KOPT-K1 (cell line): ENCODE results near the gene KIAA1614.
A peak's percentile ranks its signal among the peaks of the same experiment; 100 is the strongest.
"Not testable (repeated sequence)": the region's sequence is repeated elsewhere in the genome, so short reads cannot be mapped to it uniquely, and the experiment has no call there.

Source experiments
- H3K27ac ChIP-seq: fragments of 200-600 bp; sonication (generic); 2 replicates; pipeline ENCODE4 v1.5.1; 2016; ENCODE audit warnings: antibody characterized with exemption, mild to moderate bottlenecking, low read depth, low read length; ENCODE audit not compliant: poor library complexity, severe bottlenecking
- H3K36me3 ChIP-seq: fragments of 200-600 bp; sonication (generic); 2 replicates; pipeline ENCODE4 v1.5.1; 2017; ENCODE audit warnings: antibody characterized with exemption, mild to moderate bottlenecking, low read length, moderate library complexity; ENCODE audit not compliant: insufficient read depth
- H3K9me3 ChIP-seq: fragments of 200-600 bp; sonication (generic); 2 replicates; pipeline ENCODE4 v1.5.1; 2017; ENCODE audit warnings: antibody characterized with exemption, low read length, mild to moderate bottlenecking; ENCODE audit not compliant: insufficient read depth, poor library complexity, severe bottlenecking

The KIAA1614 gene

DNA sequence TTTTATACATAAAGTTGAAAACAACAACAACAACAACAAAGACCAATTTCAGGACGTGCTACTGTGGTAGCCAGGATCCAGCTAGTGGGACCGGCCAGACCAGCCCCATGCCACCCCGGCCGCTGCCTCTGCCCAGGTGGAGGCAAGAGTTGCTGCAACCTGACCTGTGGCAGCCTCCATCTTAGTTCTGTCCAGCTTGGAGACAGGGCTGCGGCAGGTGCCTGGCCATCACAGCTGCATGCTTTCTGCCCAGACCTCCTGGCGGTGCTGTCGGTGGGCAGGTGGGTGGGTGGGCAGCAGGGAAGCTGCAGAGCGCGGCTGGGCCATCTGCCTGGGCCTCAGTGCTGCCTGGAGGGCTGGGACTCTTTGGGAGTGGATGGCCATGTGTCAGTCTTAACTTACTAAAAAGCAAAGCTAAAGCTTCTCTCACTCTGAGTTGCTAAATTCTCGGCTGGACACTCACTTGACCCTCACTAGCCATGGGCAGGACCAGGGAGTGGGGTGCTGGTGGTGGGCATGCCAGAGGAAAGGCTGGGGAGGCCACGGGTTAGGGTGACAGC is 38.6 kb downstream of the KIAA1614 start:
- H3K9me3 ChIP-seq, result no peaks in the 10 kb centered on the region
- peak overlapping the region; percentile 99 for H3K27ac ChIP-seq
- H3K36me3 ChIP-seq, result peaks cover 32% of the 10 kb centered on the region

DNA sequence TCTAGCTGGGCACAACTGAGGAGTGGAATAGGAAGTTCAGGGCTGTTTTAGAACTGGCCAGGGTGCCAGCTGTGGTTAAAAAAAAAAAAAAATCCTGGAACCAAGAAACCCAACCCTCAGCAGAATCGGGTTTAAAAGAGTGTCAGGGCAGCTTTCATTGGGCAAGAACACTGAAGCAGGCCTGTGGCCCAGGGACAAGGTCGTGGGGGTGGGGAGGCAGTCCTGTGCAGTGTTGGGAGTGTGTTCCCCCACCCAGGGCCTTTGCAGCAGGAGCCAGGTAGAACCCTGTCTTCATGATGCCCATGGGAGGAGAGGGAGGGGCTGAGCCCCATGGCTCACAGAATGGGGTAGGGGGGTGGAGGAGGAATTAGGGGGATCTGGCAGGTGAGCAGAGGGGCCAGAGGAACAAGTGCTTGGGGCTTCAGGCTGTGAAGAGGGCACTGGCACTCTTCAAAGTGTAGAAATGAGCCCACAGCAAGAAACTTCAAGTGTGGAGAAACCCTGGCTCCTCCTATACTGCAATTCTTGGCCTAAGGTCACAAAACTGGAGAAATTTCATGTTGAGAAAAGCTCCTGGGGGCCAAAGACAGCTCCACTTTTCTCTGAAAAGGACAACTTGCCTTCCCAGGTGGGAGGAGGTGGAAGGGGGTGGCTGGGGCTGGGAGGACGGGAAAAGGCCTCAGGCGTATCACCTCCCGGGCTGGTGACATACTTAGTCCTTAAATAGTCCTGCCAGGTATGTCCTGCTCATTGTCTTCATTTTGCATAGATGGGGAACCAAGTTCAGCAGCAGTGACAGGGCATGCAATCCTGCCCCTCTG is 39.3 kb downstream of the KIAA1614 start:
- Histone ChIP-seq H3K9me3 (no peaks in the 10 kb centered on the region), H3K36me3 (peaks cover 40% of the 10 kb centered on the region), H3K27ac (peak overlapping the region; percentile 99)

DNA sequence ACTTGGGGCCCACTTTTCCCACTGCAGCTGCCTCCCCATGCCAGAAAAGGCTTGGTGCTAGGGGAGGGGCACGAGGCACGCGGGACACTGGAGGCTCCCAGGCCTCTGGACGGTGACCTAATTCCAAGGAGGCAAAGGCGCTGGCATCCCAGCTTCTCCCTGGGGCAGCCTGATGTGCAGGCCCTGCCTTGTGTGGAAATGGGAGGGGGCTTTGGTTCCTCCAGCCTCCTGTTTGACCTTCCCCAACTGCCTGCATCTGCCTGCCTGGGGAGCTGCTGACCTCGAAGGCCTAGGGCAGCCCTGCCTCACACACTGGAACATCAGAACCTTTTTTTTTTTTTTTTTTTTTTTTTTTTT is 39.9 kb downstream of the KIAA1614 start:
- Histone ChIP-seq H3K9me3 (no peaks in the 10 kb centered on the region), H3K27ac (peak overlapping the region; percentile 99), H3K36me3 (peaks cover 46% of the 10 kb centered on the region)

DNA sequence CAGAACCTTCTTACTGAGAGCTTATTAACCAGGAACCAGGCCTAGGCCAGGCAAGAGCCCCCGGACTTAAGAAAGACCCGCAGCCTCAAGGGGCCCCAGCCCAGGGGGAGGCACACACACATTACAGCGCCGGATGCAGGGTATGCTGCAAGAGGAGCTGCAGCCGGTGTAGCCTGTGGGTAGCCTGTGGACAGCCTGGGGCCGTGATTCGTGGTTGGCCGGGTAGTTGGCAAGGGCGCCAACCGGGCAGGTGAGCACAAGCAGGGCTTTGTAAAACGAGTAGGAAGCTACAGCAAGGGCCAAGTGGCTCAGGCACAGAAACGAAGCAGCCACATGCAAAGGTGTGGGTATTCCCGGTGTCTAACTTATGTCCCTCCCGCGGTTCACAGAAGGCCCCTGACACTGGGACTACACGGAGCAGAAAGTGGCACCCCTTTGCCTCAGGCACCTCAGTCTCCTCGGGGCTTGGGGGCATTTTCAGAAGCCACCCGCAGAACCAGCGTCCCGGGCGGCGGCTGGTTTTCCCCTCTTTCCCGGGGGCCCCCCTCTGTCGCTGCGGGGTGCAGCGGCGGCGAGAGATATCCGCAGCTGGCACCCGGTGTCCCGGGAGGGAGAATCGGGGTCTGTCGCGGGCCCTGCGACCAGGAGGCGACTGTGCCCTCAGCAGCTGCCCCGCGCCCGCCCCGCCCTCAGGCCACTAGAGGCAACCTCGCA is 40.8 kb downstream of the KIAA1614 start:
- Histone ChIP-seq H3K27ac (peak overlapping the region; percentile 99), H3K9me3 (no peaks in the 10 kb centered on the region), H3K36me3 (peaks cover 54% of the 10 kb centered on the region)

DNA sequence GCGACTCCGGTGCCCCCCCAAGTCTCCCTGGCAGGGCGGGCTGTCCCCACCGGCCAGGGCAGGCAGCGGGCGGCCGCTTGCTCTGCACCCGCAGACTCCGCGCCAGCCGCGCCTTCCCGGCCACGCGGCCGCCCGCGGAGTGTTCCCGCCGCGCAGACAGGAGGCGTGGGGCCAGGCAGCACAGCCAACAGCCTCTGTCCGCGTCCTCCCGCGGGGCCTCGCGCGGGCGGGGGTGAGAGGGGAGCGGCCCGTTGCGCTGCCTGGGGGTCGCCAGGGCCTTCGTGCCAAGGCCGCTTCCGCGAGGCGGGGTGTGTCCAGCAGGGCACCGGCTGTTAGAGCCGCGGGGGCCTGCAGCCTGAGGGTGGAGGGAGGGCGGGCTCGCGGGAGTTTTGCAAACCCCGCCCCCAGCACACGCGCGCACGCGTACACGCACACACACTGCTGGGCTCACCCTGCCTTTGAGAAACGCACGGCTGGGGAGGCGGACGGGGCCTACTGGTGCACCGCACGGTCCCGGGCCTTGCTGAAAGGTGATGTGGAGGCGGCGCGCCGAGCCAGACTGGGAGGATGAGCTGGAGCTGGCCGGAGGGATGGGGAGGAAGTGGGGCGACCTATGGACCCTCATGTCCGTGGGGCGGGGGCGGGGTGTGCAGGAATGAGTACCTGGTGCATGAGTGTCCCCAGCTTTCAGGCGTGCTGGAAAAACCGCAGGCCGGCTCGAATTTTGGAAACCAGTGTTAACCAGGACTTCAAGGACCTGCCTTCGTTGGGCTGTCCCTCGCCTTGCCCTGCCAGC is 41.5 kb downstream of the KIAA1614 start:
- Histone ChIP-seq H3K9me3 (no peaks in the 10 kb centered on the region), H3K36me3 (peaks cover 61% of the 10 kb centered on the region), H3K27ac (peak overlapping the region; percentile 99)

DNA sequence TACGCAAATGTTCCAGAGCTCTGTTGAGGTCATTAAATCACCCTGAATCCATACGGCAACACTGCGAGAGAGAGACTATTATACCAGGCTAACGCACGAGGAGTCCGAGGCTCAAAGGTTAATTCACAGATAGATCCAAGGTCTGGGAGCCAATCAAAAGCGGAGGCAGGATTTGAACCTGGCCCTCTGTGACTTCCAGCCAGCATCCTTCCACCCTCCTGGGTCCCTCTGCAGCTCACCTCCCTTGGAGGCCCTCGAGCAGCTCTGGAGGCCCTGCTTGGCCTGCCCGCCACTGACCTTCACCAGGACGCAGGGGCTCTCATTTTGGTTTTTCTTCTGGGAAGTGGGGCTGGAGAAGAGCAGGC is 42.1 kb downstream of the KIAA1614 start:
- H3K9me3 ChIP-seq, result peaks cover 2% of the 10 kb centered on the region
- peak overlapping the region; percentile 99 for H3K27ac ChIP-seq
- H3K36me3 ChIP-seq, result peaks cover 67% of the 10 kb centered on the region

DNA sequence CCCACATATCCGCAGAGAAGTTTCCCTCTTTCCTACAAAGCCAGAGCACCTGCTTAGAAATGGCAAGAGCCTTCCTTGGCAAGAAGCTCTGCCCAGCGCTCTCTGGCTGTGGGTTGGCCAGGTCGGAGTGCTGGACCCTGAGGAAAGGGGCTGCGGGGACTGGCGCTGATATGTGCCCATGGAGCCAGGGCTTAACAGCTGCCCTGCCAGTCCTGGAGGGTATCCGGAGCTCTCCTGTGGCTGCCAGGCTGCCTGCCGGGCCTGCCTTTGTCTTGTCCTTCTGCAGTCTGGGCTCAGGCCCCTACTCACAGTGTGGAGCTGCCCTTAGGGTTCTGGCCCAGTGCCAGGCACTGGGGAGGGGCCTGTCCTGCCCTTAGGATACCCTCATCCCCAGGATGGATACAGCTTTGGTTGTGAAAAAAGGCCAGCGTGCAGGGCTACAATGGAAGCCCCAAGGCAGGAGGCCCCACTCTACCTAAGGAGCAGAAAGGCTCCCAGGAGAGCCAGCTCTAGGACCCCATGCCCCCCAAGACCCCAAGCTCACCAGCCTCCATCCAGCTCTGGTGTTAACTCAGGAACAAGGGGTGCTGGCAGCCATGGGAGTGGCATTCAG is 43.4 kb downstream of the KIAA1614 start:
- peak overlapping the region; percentile 20 for H3K27ac ChIP-seq

DNA sequence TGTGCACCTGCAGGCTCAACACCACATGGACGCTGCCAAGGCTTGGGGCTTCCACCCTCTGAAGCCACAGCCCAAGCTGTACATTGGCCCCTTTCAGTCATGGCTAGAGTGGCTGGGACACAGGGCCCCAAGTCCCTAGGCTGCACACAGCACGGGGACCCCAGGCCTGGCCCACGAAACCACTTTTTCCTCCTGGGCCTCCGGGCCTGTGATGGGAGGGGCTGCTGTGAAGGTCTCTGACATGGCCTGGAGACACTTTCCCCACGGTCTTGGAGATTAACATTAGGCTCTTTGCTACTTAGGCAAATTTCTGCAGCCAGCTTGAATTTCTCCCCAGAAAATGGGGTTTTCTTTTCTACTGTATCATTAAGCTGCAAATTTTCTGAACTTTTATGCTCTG is 46.9 kb downstream of the KIAA1614 start:
- H3K9me3 ChIP-seq, result peaks cover 18% of the 10 kb centered on the region
- not testable (repeated sequence) for H3K27ac ChIP-seq
- peaks cover 88% of the 10 kb centered on the region for H3K36me3 ChIP-seq

More for the DNA sequence above, 43.4 kb downstream of the KIAA1614 start:
- Histone ChIP-seq H3K9me3 (peaks cover 16% of the 10 kb centered on the region), H3K36me3 (peaks cover 68% of the 10 kb centered on the region)

DNA sequence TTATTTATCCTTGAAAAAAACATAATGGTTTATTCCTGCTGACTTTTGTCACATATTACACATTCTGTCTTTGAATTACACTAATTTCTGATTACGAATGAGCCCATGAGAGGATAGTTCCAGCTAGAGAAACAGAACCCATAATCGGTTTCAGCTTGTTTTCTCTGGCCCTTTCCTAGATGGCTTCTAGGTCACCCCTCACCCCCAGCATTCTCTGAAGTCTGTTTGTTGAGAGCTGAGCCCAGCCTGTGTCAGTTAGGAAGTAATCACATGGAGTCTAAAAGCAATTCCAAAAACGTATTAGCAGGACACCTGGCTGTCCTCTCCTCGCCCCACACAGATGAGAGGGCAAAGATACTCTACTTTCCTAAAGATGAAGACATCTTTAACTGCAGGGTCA is 48.9 kb downstream of the KIAA1614 start:
- peak overlapping the region; percentile 15 for H3K27ac ChIP-seq
- H3K9me3 ChIP-seq, result peaks cover 18% of the 10 kb centered on the region
- H3K36me3 ChIP-seq, result peaks cover 90% of the 10 kb centered on the region

DNA sequence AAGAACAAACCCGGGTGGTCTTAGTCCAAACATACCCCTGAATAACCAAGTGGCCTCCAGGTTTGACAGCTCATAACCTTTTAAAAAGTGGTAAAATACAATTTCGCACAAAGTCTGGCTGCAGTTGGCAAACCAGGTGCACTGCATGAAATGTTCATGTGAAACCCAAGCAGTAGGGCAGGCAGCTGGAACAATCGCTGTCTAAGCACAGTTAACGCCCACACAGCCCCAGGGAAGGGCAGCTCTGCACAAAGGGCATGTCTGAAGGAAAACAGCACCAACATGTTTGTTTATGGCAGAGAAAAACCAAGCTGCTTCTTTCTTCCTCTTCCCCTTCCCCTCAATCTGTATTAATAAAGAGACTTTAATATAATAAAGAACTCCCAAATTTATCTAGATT is 49.5 kb downstream of the KIAA1614 start:
- Histone ChIP-seq H3K9me3 (peaks cover 18% of the 10 kb centered on the region), H3K36me3 (peaks cover 90% of the 10 kb centered on the region), H3K27ac (peak overlapping the region; percentile 15)

DNA sequence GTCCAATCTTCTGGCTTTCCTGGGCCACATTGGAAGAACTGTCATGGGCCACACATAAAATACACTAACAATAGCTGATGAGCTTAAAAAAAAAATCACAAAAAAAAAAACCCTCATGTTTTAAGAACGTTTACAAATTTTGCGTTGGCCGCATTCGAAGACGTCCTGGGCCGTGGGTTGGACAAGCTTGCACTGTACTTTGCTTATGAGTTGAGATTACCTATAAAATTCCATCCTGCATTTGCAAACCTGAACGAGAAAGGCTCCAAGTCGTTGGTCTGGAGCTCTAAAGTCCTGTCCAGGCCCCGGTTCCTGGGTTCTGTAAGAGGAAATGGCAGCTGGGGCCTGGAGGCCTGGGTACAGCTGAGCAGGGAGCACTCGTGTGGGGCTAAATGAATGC is 51.4 kb downstream of the KIAA1614 start:
- H3K27ac ChIP-seq, result peak overlapping the region; percentile 25
- peaks cover 88% of the 10 kb centered on the region for H3K36me3 ChIP-seq
- H3K9me3 ChIP-seq, result peaks cover 18% of the 10 kb centered on the region

DNA sequence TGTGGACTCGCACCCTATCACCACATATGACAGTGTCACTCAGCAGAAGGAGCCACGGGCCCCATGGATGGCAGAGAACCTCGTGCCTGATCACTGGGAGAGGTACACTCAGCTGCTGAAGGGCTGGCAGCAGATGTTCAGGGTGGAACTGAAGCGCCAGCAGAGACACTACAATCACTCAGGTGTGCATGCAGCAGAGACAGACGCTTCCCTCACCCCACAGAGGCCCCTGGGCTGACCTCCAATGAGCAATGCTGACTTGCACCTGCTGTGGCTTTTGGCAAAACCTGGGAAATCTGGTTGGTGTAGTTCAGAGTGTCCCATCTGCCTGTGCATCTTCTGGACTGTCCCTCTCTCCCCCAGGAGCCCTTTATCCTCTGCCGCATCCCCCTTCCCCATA is 51.9 kb downstream of the KIAA1614 start:
- peaks cover 89% of the 10 kb centered on the region for H3K36me3 ChIP-seq
- H3K9me3 ChIP-seq, result peaks cover 18% of the 10 kb centered on the region
- H3K27ac ChIP-seq, result peak overlapping the region; percentile 35

DNA sequence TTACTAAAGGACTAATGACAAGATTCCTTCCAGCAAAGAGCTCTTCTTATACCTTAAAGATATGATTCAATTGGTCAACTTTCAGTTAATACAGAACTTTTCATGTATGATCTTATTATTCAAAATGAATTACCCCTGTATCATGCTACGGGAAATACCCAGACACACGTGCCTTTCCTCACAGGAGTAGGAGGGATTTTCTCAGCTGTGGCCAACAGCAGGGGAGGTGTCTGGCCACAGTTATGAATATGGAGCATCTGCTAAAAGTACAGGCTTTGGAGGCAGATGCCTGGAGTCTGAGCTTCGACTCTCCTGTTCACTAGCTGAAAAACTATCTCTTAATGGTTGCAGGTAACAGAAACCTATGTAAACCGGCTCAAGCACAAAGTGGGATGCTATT is 53.6 kb downstream of the KIAA1614 start:
- peaks cover 89% of the 10 kb centered on the region for H3K36me3 ChIP-seq

DNA sequence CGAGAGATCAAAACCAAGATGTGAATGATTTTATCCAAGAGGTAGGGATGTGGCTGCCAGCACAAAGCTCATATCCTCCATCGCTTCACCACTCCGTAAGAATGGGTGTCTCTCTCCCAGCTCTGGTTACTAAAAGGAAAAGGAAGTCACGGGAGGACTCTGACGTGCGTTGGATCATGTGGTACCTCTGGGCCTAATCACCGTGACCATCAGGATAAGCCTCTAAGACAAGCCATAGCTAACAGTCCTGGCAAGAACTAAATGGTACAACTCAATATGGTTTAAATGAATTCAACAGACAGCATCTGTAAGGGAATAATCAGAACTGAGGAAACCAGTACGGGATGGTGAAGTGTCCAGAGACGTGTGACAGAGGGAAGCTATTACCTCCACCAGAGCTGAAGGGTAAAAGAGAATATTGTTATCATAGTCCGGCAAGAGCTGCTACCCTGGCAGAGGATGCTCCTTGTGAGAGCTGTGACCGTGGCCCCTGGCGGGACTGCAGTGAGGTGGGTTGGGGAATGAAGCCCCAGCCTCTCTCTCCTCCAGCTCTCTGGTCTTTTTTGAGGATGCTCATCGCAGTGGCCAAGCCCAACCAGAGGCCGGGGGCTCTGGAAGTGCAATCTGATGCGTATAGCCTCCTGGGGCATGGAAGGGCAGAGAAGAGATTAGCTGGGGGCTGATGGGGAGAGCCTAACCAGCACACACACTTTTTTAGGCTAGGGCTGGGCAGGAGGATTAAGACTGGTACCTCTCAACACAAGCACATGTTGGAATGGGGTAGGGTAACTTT is 54.2 kb downstream of the KIAA1614 start:
- Histone ChIP-seq H3K9me3 (no peaks in the 10 kb centered on the region), H3K27ac (no peak overlapping the region), H3K36me3 (peaks cover 88% of the 10 kb centered on the region)

More for the DNA sequence above, 53.6 kb downstream of the KIAA1614 start:
- H3K27ac ChIP-seq, result no peak overlapping the region
- peaks cover under 1% of the 10 kb centered on the region for H3K9me3 ChIP-seq
